GM12801 (cell line): ENCODE data around the gene B4GALT6.

Source experiments
- TF ChIP-seq, protein P1 (sequence below): IDR thresholded peaks from one replicate; pipeline ENCODE4 v1.5.1; 2011; ENCODE audit warnings: control low read depth; ENCODE audit not compliant: insufficient read length; ENCODE audit errors: extremely low read depth

The B4GALT6 gene

GRCh38 chr18:31686572-31686971 is 2.2 kb upstream of the B4GALT6 start:
- TF ChIP-seq, protein P1, sequence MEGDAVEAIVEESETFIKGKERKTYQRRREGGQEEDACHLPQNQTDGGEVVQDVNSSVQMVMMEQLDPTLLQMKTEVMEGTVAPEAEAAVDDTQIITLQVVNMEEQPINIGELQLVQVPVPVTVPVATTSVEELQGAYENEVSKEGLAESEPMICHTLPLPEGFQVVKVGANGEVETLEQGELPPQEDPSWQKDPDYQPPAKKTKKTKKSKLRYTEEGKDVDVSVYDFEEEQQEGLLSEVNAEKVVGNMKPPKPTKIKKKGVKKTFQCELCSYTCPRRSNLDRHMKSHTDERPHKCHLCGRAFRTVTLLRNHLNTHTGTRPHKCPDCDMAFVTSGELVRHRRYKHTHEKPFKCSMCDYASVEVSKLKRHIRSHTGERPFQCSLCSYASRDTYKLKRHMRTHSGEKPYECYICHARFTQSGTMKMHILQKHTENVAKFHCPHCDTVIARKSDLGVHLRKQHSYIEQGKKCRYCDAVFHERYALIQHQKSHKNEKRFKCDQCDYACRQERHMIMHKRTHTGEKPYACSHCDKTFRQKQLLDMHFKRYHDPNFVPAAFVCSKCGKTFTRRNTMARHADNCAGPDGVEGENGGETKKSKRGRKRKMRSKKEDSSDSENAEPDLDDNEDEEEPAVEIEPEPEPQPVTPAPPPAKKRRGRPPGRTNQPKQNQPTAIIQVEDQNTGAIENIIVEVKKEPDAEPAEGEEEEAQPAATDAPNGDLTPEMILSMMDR, result no peak

GRCh38 chr18:31685097-31686082 is 1.0 kb upstream of the B4GALT6 start:
- TF ChIP-seq, protein P1, result no peak

- TF ChIP-seq, protein P1, result no peak
Observed at GRCh38 chr18:31683968-31684278, 458 bp downstream of the B4GALT6 start.

DNA sequence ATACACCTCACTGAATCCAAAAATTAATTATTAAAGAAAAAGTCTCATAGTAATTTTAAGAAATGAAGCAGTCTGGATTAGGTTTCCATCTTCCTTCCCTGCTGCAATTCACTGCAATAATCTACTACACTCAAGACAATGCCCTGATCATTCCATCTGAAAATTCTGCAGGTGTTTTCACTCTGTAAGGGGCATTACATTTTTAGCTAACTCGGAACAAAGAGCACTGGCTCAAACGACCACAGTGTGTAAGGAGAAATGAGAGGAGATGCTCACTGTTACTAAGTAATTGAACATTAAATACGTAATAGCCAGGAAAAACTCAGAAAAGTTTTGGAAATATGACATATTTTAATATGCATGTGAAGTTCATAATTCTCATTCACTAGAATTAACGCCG is 1.3 kb downstream of the B4GALT6 start:
- TF ChIP-seq, protein P1, result no peak

- TF ChIP-seq, protein P1, result no peak
Observed at GRCh38 chr18:31680831-31681568, 3.4 kb downstream of the B4GALT6 start.

DNA sequence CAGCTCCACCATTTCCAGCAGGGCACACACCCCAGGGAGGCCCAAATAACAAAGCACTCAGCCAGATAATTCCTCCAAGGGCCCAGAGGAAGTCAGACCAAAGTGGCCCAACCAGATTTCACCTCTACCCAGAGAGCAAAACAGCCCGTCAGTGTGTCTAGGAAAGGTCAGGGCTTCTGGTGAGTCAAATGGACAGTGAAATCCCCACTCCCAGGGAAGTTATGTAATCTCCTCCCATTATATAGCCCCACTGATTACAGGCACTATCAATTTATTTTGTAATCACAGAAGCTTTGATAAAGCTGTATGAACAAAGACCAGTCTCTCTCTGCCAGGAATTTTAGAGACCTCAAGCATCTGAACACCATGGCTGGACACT is 4.0 kb downstream of the B4GALT6 start:
- TF ChIP-seq, protein P1, result no peak

- TF ChIP-seq, protein P1, result no peak
Observed at GRCh38 chr18:31679791-31680432, 4.5 kb downstream of the B4GALT6 start.
